Body of pancreas (tissue), 4 donors: ENCODE data around the gene ARHGEF25. TPM values are rescaled to one million over a fixed set of nuclear protein-coding genes. Genes with fewer than 3 reads are reported as not detected.
"Not testable (repeated sequence)": the region's sequence is repeated elsewhere in the genome, so short reads cannot be mapped to it uniquely, and the experiment has no call there.

Experiments
- ATAC-seq: fragments of 150-250 bp; one replicate; pipeline ENCODE4 v1.9.1; 2016
- DNase-seq, 4 donors: peaks; one replicate each; pipeline ENCODE4 v3.0.0-alpha.2; 2019
- H3K27ac ChIP-seq, 4 donors: fragments of 200-600 bp; sonication (generic); 1 replicate in 3 of 4; 2 replicates in 1 of 4; pipeline versions ENCODE4 v1.5.1 to v1.6.1; 2016 to 2019; ENCODE audit warnings: mild to moderate bottlenecking in 1 of 4, mixed read lengths in 1 of 4, moderate library complexity in 1 of 4
- H3K27me3 ChIP-seq, 2 donors: fragments of 200-600 bp; sonication (generic); one replicate each; pipeline ENCODE4 v1.6.0; 2016; ENCODE audit warnings: mild to moderate bottlenecking in 1 of 2
- H3K36me3 ChIP-seq, 2 donors: fragments of 200-600 bp; sonication (generic); replicated peaks in 1 of 2; 2 replicates each; pipeline ENCODE4 v1.5.1; 2016; ENCODE audit warnings: low read depth in 2 of 2; ENCODE audit not compliant: insufficient read depth in 1 of 2
- H3K4me1 ChIP-seq: fragments of 200-600 bp; sonication (generic); one replicate; pipeline ENCODE4 v1.6.0; 2016
- H3K4me3 ChIP-seq, 2 donors: fragments of 200-600 bp; sonication (generic); 1 replicate in 1 of 2; 2 replicates in 1 of 2; pipeline ENCODE4 v1.5.1; 2016 to 2019
- H3K9me3 ChIP-seq, 3 donors: fragments of 200-600 bp; sonication (generic); 1 replicate in 2 of 3; 2 replicates in 1 of 3; pipeline ENCODE4 v1.5.1; 2016
- CTCF ChIP-seq, 7 experiments: fragments of 450-650 bp in 4 of 7; fragments of 200-600 bp in 3 of 7; sonication (generic) in 3 of 7; IDR thresholded peaks; one replicate each; pipeline ENCODE4 v1.5.1; 2016 to 2019; ENCODE audit warnings: antibody characterized with exemption in 7 of 7
- POLR2A ChIP-seq, 3 donors: fragments of 450-650 bp; IDR thresholded peaks; one replicate each; pipeline ENCODE4 v1.6.1; 2016; ENCODE audit warnings: antibody characterized with exemption in 3 of 3, mild to moderate bottlenecking in 2 of 3
- WGBS, 2 donors: methylation state at CpG; one replicate each; pipeline ENCODE4 v1.1.5; 2017; 5-methylcytosine and 5-hydroxymethylcytosine counted together
- intact Hi-C: fragments of 100-400 bp; cut with DNase I; formaldehyde crosslinking; loops from one replicate; pipeline ENCODE4 v1.15.1; 2023
- total RNA-seq, 2 donors: library from RNA; depleted of rRNA; stranded (reverse); fragments of >200 nt; gene quantifications; one replicate each; pipeline ENCODE4 v1.1.0, GENCODE V29; 2016

ARHGEF25 gene
- total RNA-seq, 2 donors from 2014 or later = 10.1 to 10.9 TPM

DNA sequence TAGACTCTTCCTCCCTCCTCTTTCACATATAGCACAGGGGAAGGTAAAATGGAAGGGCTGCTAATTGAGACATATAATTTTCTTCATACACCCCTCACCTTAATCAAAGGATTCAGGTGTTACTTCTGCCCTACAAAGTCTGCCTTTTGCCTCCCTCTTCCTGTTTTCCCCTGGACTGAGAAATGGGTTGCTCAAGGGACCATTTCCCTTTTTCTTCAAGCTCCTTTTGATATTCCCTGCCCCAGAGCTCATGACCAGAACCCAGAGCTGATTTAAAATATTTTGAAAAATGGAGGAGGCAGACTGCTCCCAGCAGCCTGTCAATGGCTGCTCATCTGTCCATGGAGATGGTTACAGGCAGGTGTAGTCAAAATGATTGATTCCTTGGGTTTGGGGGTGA is 26.5 kb upstream of the ARHGEF25 start:
- TF ChIP-seq POLR2A (IDR thresholded peaks at IDR 0.05) (no peak), CTCF (IDR thresholded peaks at IDR 0.05) (no peak)
- intact Hi-C loops = no loop called here
- DNase-seq (no peak), ATAC-seq (no peak)
- H3K4me1 ChIP-seq = no peaks in the 10 kb centered on the region
- no peak overlapping the region for H3K27ac ChIP-seq
- H3K27me3 ChIP-seq = no peaks in the 10 kb centered on the region
- no peaks in the 10 kb centered on the region for H3K9me3 ChIP-seq
- H3K36me3 ChIP-seq = no peaks in the 10 kb centered on the region
- H3K4me3 ChIP-seq = no peak overlapping the region

DNA sequence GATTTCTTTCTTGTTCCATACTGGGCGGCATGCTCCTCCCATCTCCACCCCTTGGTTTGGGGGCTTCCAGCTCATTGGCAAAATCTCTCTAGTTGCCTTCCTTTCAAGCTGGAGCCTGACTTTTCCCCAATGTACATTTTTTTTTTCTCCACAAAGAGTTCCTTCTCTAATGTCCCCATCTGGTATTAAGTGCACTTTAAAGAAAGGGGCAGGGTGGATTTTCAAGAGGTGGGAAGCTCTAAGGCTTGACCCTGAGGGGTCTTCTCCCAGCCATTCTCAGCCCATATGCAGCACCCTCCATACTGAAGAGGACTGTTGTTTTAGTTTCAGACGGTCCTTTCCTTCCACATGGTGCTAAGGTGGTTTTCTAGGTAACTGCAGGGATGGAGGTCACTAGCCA is 26.1 kb upstream of the ARHGEF25 start:
- H3K9me3 ChIP-seq = no peaks in the 10 kb centered on the region
- H3K27ac ChIP-seq = no peak overlapping the region
- H3K36me3 ChIP-seq = no peaks in the 10 kb centered on the region
- no peak overlapping the region for H3K4me3 ChIP-seq
- no peak for TF ChIP-seq CTCF (IDR thresholded peaks at IDR 0.05)
- TF ChIP-seq POLR2A (IDR thresholded peaks at IDR 0.05) = no peak
- intact Hi-C loops = no loop called here
- WGBS, 2 donors = 66 to 82% methylated on average over 2 of the region's 2 CpGs
- no peaks in the 10 kb centered on the region for H3K27me3 ChIP-seq
- DNase-seq (no peak), ATAC-seq (no peak)
- peaks cover under 1% of the 10 kb centered on the region for H3K4me1 ChIP-seq

- ATAC-seq = no peak
- 74 to 86% methylated on average over 3 of the region's 3 CpGs for WGBS, 2 donors
- H3K9me3 ChIP-seq = no peaks in the 10 kb centered on the region
- H3K36me3 ChIP-seq = no peaks in the 10 kb centered on the region
- intact Hi-C loops = no loop called here
- TF ChIP-seq POLR2A (IDR thresholded peaks at IDR 0.05) = no peak
- no peak for TF ChIP-seq CTCF (IDR thresholded peaks at IDR 0.05)
- H3K27ac ChIP-seq = no peak overlapping the region
- no peak for DNase-seq
- peaks cover 6% of the 10 kb centered on the region for H3K4me1 ChIP-seq
- H3K4me3 ChIP-seq = no peak overlapping the region
- no peaks in the 10 kb centered on the region for H3K27me3 ChIP-seq
These were observed 25.1 kb upstream of the ARHGEF25 start for GRCh38 chr12:57586128-57586527.

DNA sequence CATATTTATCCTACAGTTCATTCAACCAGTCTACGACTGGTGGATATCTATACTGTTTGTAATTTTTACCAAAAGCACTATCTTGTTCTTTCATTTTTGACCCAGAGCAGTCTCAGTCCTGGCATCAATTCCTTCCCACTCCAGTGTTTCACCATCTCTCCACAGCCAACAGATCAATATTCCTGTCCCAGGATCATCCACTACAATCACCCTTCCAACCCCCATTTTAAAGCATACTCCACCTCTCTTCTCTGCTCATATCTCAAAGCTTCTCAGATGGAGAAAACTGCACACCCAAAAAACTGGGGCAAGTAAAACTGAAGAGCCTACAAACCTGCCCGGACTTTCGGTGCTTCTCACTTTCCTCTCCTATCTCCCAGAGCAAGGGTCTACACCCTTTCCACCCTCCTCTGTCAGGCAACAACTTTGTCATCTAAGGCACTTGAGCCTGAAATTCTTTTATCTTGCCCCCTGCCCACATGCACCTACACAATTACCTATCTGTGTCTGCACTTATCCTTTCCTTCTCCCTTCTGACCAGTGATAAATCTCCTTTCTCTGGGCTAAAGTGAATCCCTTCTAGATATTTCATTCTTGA is 24.3 kb upstream of the ARHGEF25 start:
- ATAC-seq (no peak), DNase-seq (no peak)
- intact Hi-C loops = no loop called here
- no peaks in the 10 kb centered on the region for H3K36me3 ChIP-seq
- WGBS, 2 donors = 69 to 77% methylated on average over 3 of the region's 3 CpGs
- no peak for TF ChIP-seq POLR2A (IDR thresholded peaks at IDR 0.05)
- TF ChIP-seq CTCF (IDR thresholded peaks at IDR 0.05) = no peak
- no peak overlapping the region for H3K4me3 ChIP-seq
- H3K27me3 ChIP-seq = no peaks in the 10 kb centered on the region
- H3K9me3 ChIP-seq = no peaks in the 10 kb centered on the region
- peaks cover 9% of the 10 kb centered on the region for H3K4me1 ChIP-seq
- H3K27ac ChIP-seq = no peak overlapping the region

DNA sequence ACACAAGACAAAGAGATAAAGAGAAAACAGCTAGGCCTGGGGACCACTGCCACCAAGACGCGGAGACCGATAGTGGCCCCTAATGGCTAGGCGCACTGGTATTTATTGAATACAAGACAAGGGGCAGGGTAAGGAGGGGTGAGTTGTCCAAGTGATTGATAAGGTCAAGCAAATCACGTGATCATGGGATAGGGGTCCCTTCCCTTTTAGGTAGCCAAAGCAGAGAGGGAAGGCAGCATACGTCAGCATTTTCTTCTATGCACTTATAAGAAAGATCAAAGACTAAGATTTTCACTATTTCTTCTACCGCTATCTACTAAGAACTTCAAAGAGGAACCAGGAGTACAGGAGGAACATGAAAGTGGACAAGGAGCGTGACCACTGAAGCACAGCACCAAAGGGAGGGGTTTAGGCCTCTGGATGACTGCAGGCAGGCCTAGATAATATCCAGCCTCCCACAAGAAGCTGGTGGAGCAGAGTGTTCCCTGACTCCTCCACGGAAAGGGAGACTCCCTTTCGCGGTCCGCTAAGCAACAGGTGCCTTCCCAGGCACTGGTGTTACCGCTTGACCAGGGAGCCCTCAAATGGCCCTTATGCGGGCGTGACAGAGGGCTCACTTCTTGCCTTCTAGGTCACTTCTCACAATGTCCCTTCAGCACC is 22.2 kb upstream of the ARHGEF25 start:
- H3K4me3 ChIP-seq, H3K27ac ChIP-seq, H3K36me3 ChIP-seq, ATAC-seq, H3K9me3 ChIP-seq, H3K27me3 ChIP-seq, DNase-seq, intact Hi-C loops: not testable (repeated sequence)
- peaks cover 28% of the 10 kb centered on the region for H3K4me1 ChIP-seq
- 76 to 83% methylated on average over 15 of the region's 15 CpGs for WGBS, 2 donors
